HG02759 (cell line): ENCODE results near the gene FBXO38.

Source experiments
- ATAC-seq: cut with Tn5 transposase; IDR thresholded peaks from one replicate; pipeline ENCODE4 v1.9.1; 2021; ENCODE audit warnings: mild to moderate bottlenecking, moderate library complexity; ENCODE audit not compliant: unreplicated experiment

The FBXO38 gene

GRCh38 chr5:148381906-148382305 is 1.9 kb upstream of the FBXO38 start:
- ATAC-seq = no peak

- ATAC-seq = no peak
Measured at GRCh38 chr5:148382961-148383360, 797 bp upstream of the FBXO38 start.

- ATAC-seq = peak; percentile 27
Measured at GRCh38 chr5:148384380-148384737, 601 bp downstream of the FBXO38 start.

GRCh38 chr5:148385094-148385493 is 1.3 kb downstream of the FBXO38 start:
- ATAC-seq = no peak

DNA sequence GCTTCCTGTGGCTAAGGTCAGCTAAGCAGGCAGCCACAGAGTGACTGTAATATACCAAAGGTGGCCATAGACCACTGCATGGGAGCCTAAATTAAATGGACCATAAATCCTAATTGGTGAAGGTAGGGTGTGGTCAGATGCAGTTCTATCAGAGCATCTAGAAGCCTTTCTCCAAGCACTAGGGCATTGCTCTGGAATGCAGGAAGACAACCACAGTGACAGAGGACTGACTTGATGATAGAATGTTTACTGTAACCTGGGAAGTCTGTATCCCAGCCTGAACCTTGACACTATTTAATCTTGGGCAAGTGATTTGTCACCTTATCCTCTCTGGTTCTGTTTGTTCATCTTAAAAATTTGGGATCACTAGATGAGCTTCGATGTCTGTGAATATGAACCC is 2.3 kb downstream of the FBXO38 start:
- ATAC-seq = no peak

GRCh38 chr5:148387325-148387724 is 3.6 kb downstream of the FBXO38 start:
- ATAC-seq = no peak

- no peak for ATAC-seq
Measured at GRCh38 chr5:148388696-148389095, 4.9 kb downstream of the FBXO38 start.

- no peak for ATAC-seq
Measured at GRCh38 chr5:148390914-148391313, 7.2 kb downstream of the FBXO38 start.

GRCh38 chr5:148391422-148391821 is 7.7 kb downstream of the FBXO38 start:
- no peak for ATAC-seq

DNA sequence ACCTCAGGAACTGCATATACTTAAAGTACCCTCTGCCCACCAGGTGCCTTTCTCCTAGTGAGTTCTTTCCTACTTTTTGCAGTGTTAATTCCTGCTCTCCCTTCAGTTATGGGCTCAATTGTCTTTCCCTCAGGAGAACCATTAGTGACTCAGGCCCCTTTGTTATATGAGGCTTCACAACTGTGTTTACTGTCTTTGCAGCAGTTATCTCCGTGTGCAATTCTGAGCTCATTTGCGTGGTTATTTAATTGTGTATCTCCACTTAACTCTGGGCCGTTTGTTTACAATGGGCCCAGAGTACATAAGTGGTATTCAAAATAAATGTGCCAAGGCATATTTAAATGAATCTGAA is 9.6 kb downstream of the FBXO38 start:
- ATAC-seq = no peak

GRCh38 chr5:148394587-148395019 is 10.8 kb downstream of the FBXO38 start:
- ATAC-seq = no peak

GRCh38 chr5:148395031-148395430 is 11.3 kb downstream of the FBXO38 start:
- ATAC-seq = no peak

DNA sequence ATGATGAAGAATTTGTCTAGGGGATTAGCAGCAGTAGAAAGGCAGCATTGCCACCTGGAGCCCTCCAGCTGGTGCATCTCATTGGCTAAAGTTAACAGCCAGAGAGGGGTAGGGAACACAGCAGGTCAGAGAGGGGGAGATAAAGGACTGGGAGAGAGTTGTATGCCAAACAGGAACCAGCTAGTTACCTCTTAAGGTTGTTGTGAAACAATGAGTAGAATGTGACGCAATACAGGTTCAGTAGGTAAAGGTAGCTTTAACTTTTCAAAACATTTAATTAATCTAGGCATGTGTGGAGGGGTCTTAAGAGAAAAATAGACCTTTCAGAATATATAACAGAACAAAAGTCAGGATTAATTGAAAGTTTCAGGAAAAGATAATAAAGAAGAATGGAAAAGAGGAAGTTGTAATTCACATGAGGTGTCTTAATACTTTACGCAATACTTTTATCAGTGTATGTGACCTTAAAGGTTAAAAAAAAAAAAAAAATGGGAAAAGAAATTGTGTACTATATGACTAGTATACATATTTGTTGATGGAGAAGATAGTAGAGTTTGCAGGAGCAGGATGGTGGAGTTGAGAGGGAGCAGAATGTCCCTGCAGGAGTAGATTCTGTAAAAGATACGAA is 14.3 kb downstream of the FBXO38 start:
- ATAC-seq = no peak

- no peak for ATAC-seq
Measured at GRCh38 chr5:148398698-148399121, 15.0 kb downstream of the FBXO38 start.

- no peak for ATAC-seq
Measured at GRCh38 chr5:148401604-148402003, 17.8 kb downstream of the FBXO38 start.

- peak; percentile 75 for ATAC-seq
Measured at GRCh38 chr5:148403344-148403743, 19.6 kb downstream of the FBXO38 start.

DNA sequence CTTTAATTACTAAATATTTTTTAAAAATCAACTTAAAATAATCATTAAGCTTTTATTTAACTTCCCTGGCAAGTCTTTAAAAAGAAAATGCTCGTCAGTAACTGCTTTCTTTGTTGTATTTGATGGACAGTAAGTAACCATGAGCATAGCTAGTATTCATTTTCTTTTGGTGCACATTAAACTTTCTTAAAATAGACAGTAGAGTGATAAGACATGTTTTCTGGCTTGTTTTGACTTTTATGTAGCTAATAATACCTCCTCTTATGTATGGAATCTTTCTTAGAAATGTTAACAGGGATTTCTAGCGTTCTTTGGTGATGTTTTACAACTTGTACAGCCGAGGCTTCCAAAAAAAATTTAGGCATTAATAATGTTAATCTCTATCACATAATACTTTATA is 22.6 kb downstream of the FBXO38 start:
- no peak for ATAC-seq

GRCh38 chr5:148408092-148408491 is 24.3 kb downstream of the FBXO38 start:
- ATAC-seq = no peak

GRCh38 chr5:148412124-148412523 is 28.4 kb downstream of the FBXO38 start:
- ATAC-seq = no peak

GRCh38 chr5:148414833-148415232 is 31.1 kb downstream of the FBXO38 start:
- ATAC-seq = no peak

GRCh38 chr5:148416416-148416815 is 32.7 kb downstream of the FBXO38 start:
- no peak for ATAC-seq

DNA sequence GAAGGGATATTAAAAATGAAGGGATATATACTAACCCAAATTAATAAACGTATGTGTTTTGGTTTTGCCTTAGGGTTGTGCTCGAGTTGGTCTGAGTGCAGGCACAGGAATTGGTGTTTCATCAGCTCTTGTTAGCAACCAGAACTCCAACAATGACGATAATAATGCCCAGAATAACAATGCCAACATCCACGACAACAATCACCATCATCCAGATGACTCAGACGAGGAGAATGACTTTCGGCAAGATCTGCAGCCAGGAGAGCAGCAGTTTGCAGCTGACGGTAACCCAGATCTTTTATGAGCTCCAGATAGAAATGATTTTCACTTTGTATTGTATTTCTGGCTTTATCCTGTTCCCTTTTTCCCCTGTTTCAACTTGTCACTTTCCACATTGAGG is 33.2 kb downstream of the FBXO38 start:
- ATAC-seq = no peak

- no peak for ATAC-seq
Measured at GRCh38 chr5:148418511-148418910, 34.8 kb downstream of the FBXO38 start.
